HL-60/S4 treated with retinoic acid at 250 ng/mL for 4 days and 3 days (cell line): Measurements from ENCODE around the gene AP4M1.

ENCODE experiments used
- in situ Hi-C: fragments of 300-500 bp; cut with MboI; formaldehyde crosslinking; loops from 2 replicates; pipeline ENCODE4 v1.7.0; 2022; ENCODE audit warnings: low sequenced_read_pairs

Gene AP4M1

GRCh38 chr7:100157069-100157333 is 55.6 kb downstream of the AP4M1 start:
- in situ Hi-C loops = no loop called here

- in situ Hi-C loops = no loop called here
Observed at GRCh38 chr7:100157334-100158228, 56.1 kb downstream of the AP4M1 start.
